Stomach (tissue), 4 donors: ENCODE data around the gene ATG16L2.
"Not testable (repeated sequence)": the region's sequence is repeated elsewhere in the genome, so short reads cannot be mapped to it uniquely, and the experiment has no call there.

ENCODE experiments used
- EP300 ChIP-seq: sonication (generic); formaldehyde crosslinking; IDR thresholded peaks from one replicate; pipeline ENCODE4 v1.6.1; 2017; ENCODE audit warnings: antibody characterized with exemption
- POLR2A ChIP-seq, 4 donors: fragments of 450-650 bp; IDR thresholded peaks; one replicate each; pipeline ENCODE4 v1.6.1; 2016; ENCODE audit warnings: antibody characterized with exemption in 4 of 4, control low read depth in 2 of 4, mild to moderate bottlenecking in 1 of 4, moderate library complexity in 1 of 4
- POLR2AphosphoS5 ChIP-seq, 3 donors: sonication (generic); formaldehyde crosslinking; IDR thresholded peaks; one replicate each; pipeline ENCODE4 v1.6.1; 2016; ENCODE audit warnings: antibody characterized with exemption in 3 of 3
- TF ChIP-seq, protein P1 (sequence below), 7 experiments: fragments of 450-650 bp in 4 of 7; fragments of 200-600 bp in 3 of 7; sonication (generic) in 3 of 7; IDR thresholded peaks; one replicate each; pipeline ENCODE4 v1.5.1; 2016 to 2019; ENCODE audit warnings: antibody characterized with exemption in 7 of 7, control low read depth in 2 of 7, mild to moderate bottlenecking in 1 of 7

DNA sequence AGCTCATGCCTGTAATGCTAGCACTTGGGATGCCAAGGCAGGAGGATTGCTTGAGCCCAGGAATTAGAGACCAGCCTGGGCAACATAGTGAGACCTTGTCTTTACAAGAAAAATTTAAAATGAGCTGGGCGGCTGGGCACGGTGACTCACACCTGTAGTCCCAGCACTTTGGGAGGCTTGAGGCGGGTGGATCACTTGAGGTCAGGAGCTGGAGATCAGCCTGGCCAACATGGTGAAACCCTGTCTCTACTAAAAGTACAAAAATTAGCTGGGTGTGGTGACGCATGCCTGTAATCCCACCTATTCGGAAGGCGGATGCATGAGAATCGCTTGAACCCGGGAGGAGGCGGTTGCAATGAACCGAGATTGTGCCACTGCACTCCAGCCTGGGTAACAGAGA, 2.5 kb upstream of the ATG16L2 start:
- TF ChIP-seq, protein P1, sequence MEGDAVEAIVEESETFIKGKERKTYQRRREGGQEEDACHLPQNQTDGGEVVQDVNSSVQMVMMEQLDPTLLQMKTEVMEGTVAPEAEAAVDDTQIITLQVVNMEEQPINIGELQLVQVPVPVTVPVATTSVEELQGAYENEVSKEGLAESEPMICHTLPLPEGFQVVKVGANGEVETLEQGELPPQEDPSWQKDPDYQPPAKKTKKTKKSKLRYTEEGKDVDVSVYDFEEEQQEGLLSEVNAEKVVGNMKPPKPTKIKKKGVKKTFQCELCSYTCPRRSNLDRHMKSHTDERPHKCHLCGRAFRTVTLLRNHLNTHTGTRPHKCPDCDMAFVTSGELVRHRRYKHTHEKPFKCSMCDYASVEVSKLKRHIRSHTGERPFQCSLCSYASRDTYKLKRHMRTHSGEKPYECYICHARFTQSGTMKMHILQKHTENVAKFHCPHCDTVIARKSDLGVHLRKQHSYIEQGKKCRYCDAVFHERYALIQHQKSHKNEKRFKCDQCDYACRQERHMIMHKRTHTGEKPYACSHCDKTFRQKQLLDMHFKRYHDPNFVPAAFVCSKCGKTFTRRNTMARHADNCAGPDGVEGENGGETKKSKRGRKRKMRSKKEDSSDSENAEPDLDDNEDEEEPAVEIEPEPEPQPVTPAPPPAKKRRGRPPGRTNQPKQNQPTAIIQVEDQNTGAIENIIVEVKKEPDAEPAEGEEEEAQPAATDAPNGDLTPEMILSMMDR (IDR thresholded peaks at IDR 0.05), result not testable (repeated sequence)
- TF ChIP-seq POLR2A (IDR thresholded peaks at IDR 0.05); POLR2AphosphoS5 (IDR thresholded peaks at IDR 0.05); EP300: not testable (repeated sequence)
